Measurements from ENCODE around the gene PIP5K1C. TPM values are rescaled to one million over a fixed set of nuclear protein-coding genes. Genes with fewer than 3 reads are reported as not detected.

Gene PIP5K1C
- total RNA-seq, 1 experiment from 2014 or later, result 34.0 TPM

GRCh38 chr19:3644351-3645066 is 55.8 kb downstream of the PIP5K1C start:
- no peaks in the 10 kb centered on the region for H3K9me3 Mint-ChIP-seq
- H3K36me3 Mint-ChIP-seq, result peaks cover 6% of the 10 kb centered on the region; the same call in 1 of the 2 replicates
- ATAC-seq (no peak), DNase-seq (ENCODE audit: low spot score) (no peak)
- no peaks in the 10 kb centered on the region for H3K27me3 Mint-ChIP-seq (ENCODE audit: low read depth)
- no peak overlapping the region for H3K4me3 Mint-ChIP-seq
- H3K4me1 Mint-ChIP-seq, result no peaks in the 10 kb centered on the region
- H3K27ac Mint-ChIP-seq, result no peak overlapping the region
- ChIA-PET CTCF (interaction anchor here (1.1 kb wide), 1 partner anchor 10 kb away, joined by 4 read pairs; no protein-coding TSS in a partner anchor), POLR2A (no interaction called here)
- TF ChIP-seq ZNF281 (CRISPR knock-in tag; IDR thresholded peaks at IDR 0.05), result no peak
- no peak for TF ChIP-seq ZNF219 (CRISPR knock-in tag; IDR thresholded peaks at IDR 0.05; ENCODE audit: borderline replicate concordance)
- no peak for TF ChIP-seq CBFB (CRISPR knock-in tag; IDR thresholded peaks at IDR 0.05; ENCODE audit: low read depth)
- no peak for TF ChIP-seq ZNF263 (CRISPR knock-in tag; IDR thresholded peaks at IDR 0.05; ENCODE audit: low read depth)
- no peak for TF ChIP-seq SOX15 (CRISPR knock-in tag; IDR thresholded peaks at IDR 0.05)
- TF ChIP-seq AFF4 (CRISPR knock-in tag; IDR thresholded peaks at IDR 0.05; ENCODE audit: borderline replicate concordance), result no peak
- no peak for TF ChIP-seq PRRX2 (CRISPR knock-in tag; IDR thresholded peaks at IDR 0.05)
- no peak for TF ChIP-seq CREB1 (CRISPR knock-in tag; IDR thresholded peaks at IDR 0.05)
- no peak for TF ChIP-seq ZNF671 (CRISPR knock-in tag; IDR thresholded peaks at IDR 0.05)
- no peak for TF ChIP-seq IRF1 (CRISPR knock-in tag; IDR thresholded peaks at IDR 0.05)
- no peak for TF ChIP-seq NR2C2 (CRISPR knock-in tag; IDR thresholded peaks at IDR 0.05)
- TF ChIP-seq TCF7 (CRISPR knock-in tag; IDR thresholded peaks at IDR 0.05; ENCODE audit: low read depth), result no peak
- TF ChIP-seq USF1 (CRISPR knock-in tag; IDR thresholded peaks at IDR 0.05), result no peak
- no peak for TF ChIP-seq ATF2 (CRISPR knock-in tag; IDR thresholded peaks at IDR 0.05; ENCODE audit: borderline replicate concordance, low read depth)
- no peak for TF ChIP-seq ZNF121 (CRISPR knock-in tag; IDR thresholded peaks at IDR 0.05)
- no peak for TF ChIP-seq ATF1 (CRISPR knock-in tag; IDR thresholded peaks at IDR 0.05)
